ENCODE data around the gene SDCBP2. TPM values are rescaled to one million over a fixed set of nuclear protein-coding genes. Genes with fewer than 3 reads are reported as not detected.

The SDCBP2 gene
- total RNA-seq, 1 experiment from 2014 or later: 5.0 TPM

GRCh38 chr20:1298888-1299511, 29.9 kb downstream of the SDCBP2 start:
- no peak for DNase-seq (ENCODE audit: extremely low read depth, low read depth)

GRCh38 chr20:1298166-1298565, 30.8 kb downstream of the SDCBP2 start:
- no peak for DNase-seq (ENCODE audit: extremely low read depth, low read depth)

GRCh38 chr20:1297486-1297885, 31.5 kb downstream of the SDCBP2 start:
- DNase-seq (ENCODE audit: extremely low read depth, low read depth): no peak

- no peak for DNase-seq (ENCODE audit: extremely low read depth, low read depth)
These were observed 32.0 kb downstream of the SDCBP2 start for GRCh38 chr20:1296922-1297321.

GRCh38 chr20:1296117-1296610, 32.8 kb downstream of the SDCBP2 start:
- no peak for DNase-seq (ENCODE audit: extremely low read depth, low read depth)

- DNase-seq (ENCODE audit: extremely low read depth, low read depth): no peak
These were observed 33.5 kb downstream of the SDCBP2 start for GRCh38 chr20:1295276-1295930.

- no peak for DNase-seq (ENCODE audit: extremely low read depth, low read depth)
These were observed 34.4 kb downstream of the SDCBP2 start for GRCh38 chr20:1294497-1294896.

- DNase-seq (ENCODE audit: extremely low read depth, low read depth): no peak
These were observed 35.1 kb downstream of the SDCBP2 start for GRCh38 chr20:1293641-1294379.

GRCh38 chr20:1292620-1293019, 36.3 kb downstream of the SDCBP2 start:
- no peak for DNase-seq (ENCODE audit: extremely low read depth, low read depth)

GRCh38 chr20:1291191-1291741, 37.7 kb downstream of the SDCBP2 start:
- DNase-seq (ENCODE audit: extremely low read depth, low read depth): no peak

GRCh38 chr20:1287787-1288569, 41.0 kb downstream of the SDCBP2 start:
- no peak for DNase-seq (ENCODE audit: extremely low read depth, low read depth)

- DNase-seq (ENCODE audit: extremely low read depth, low read depth): no peak
These were observed 41.6 kb downstream of the SDCBP2 start for GRCh38 chr20:1287306-1287705.

GRCh38 chr20:1286267-1287024, 42.5 kb downstream of the SDCBP2 start:
- DNase-seq (ENCODE audit: extremely low read depth, low read depth): no peak

- DNase-seq (ENCODE audit: extremely low read depth, low read depth): no peak
These were observed 45.1 kb downstream of the SDCBP2 start for GRCh38 chr20:1283522-1284510.

GRCh38 chr20:1282966-1283365, 46.0 kb downstream of the SDCBP2 start:
- no peak for DNase-seq (ENCODE audit: extremely low read depth, low read depth)

GRCh38 chr20:1281279-1282057, 47.5 kb downstream of the SDCBP2 start:
- DNase-seq (ENCODE audit: extremely low read depth, low read depth): no peak

GRCh38 chr20:1280195-1281102, 48.5 kb downstream of the SDCBP2 start:
- DNase-seq (ENCODE audit: extremely low read depth, low read depth): no peak

Measured in NCI-H460 (cell line).